ENCODE data around the gene LY6G5C. TPM values are rescaled to one million over a fixed set of nuclear protein-coding genes. Genes with fewer than 3 reads are reported as not detected.

The LY6G5C gene
- total and polyA plus RNA-seq, 4 donors, result 0.59 to 2.5 (median 1.1) TPM

- TF ChIP-seq, protein P1, sequence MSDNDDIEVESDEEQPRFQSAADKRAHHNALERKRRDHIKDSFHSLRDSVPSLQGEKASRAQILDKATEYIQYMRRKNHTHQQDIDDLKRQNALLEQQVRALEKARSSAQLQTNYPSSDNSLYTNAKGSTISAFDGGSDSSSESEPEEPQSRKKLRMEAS (IDR thresholded peaks at IDR 0.05), result no peak
- TF ChIP-seq EGR1 (IDR thresholded peaks at IDR 0.05; ENCODE audit: low read depth in 2 of 2), result no peak
Observed at GRCh38 chr6:31677955-31678354, 2.9 kb downstream of the LY6G5C start (continued).

- Histone ChIP-seq H3K27ac (ENCODE audit: low read depth in 1 of 2, low read length in 2 of 2) (no peak overlapping the region), H3K4me3 (ENCODE audit: low read depth in 1 of 3, low read length in 3 of 3) (no peak overlapping the region), H3K9ac (ENCODE audit: low read depth in 1 of 2, low read length in 2 of 2) (no peak overlapping the region), H3K9me3 (ENCODE audit: control insufficient read depth in 4 of 4, low read length in 3 of 4) (no peaks in the 10 kb centered on the region), H3K27me3 (ENCODE audit: control insufficient read depth in 4 of 4, insufficient read depth in 4 of 4, low read length in 3 of 4) (no peaks in the 10 kb centered on the region), H3K36me3 (ENCODE audit: control insufficient read depth in 4 of 4, insufficient read depth in 3 of 4, low read depth in 1 of 4, low read length in 3 of 4) (peaks cover 2 to 12% (median 7%) of the 10 kb centered on the region in 4 donors), H3K4me1 (ENCODE audit: control insufficient read depth in 4 of 4, insufficient read depth in 4 of 4, low read length in 3 of 4) (peaks cover 1 to 16% (median 9%) of the 10 kb centered on the region in 4 donors)
- TF ChIP-seq, protein P2, sequence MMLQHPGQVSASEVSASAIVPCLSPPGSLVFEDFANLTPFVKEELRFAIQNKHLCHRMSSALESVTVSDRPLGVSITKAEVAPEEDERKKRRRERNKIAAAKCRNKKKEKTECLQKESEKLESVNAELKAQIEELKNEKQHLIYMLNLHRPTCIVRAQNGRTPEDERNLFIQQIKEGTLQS (IDR thresholded peaks at IDR 0.05), result no peak
- TF ChIP-seq HNF4G (IDR thresholded peaks at IDR 0.05) (no peak), RAD21 (IDR thresholded peaks at IDR 0.05) (no peak), FOXA2 (IDR thresholded peaks at IDR 0.05) (no peak), RXRA (IDR thresholded peaks at IDR 0.05) (no peak), SP1 (IDR thresholded peaks at IDR 0.05) (no peak), CTCF (IDR thresholded peaks at IDR 0.05; ENCODE audit: low read depth, low read length, missing input control) (no peak), ZBTB33 (IDR thresholded peaks at IDR 0.05) (no peak), FOXA1 (IDR thresholded peaks at IDR 0.05) (no peak), EGR1 (IDR thresholded peaks at IDR 0.05; ENCODE audit: low read depth in 2 of 2) (no peak), NR2F2 (IDR thresholded peaks at IDR 0.05) (no peak), JUND (IDR thresholded peaks at IDR 0.05) (no peak), YY1 (IDR thresholded peaks at IDR 0.05) (no peak)
- TF ChIP-seq, protein P1 (IDR thresholded peaks at IDR 0.05), result no peak
- TF ChIP-seq, protein P3, sequence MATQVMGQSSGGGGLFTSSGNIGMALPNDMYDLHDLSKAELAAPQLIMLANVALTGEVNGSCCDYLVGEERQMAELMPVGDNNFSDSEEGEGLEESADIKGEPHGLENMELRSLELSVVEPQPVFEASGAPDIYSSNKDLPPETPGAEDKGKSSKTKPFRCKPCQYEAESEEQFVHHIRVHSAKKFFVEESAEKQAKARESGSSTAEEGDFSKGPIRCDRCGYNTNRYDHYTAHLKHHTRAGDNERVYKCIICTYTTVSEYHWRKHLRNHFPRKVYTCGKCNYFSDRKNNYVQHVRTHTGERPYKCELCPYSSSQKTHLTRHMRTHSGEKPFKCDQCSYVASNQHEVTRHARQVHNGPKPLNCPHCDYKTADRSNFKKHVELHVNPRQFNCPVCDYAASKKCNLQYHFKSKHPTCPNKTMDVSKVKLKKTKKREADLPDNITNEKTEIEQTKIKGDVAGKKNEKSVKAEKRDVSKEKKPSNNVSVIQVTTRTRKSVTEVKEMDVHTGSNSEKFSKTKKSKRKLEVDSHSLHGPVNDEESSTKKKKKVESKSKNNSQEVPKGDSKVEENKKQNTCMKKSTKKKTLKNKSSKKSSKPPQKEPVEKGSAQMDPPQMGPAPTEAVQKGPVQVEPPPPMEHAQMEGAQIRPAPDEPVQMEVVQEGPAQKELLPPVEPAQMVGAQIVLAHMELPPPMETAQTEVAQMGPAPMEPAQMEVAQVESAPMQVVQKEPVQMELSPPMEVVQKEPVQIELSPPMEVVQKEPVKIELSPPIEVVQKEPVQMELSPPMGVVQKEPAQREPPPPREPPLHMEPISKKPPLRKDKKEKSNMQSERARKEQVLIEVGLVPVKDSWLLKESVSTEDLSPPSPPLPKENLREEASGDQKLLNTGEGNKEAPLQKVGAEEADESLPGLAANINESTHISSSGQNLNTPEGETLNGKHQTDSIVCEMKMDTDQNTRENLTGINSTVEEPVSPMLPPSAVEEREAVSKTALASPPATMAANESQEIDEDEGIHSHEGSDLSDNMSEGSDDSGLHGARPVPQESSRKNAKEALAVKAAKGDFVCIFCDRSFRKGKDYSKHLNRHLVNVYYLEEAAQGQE (IDR thresholded peaks at IDR 0.05), result no peak
- DNase-seq (ENCODE audit: low spot score), result no peak
- 80% methylated on average over 6 of the region's 6 CpGs for WGBS
Observed at GRCh38 chr6:31676904-31677303, 4.0 kb downstream of the LY6G5C start.

All from liver (tissue), 9 donors.